ENCODE results near the gene ZNF695.

DNA sequence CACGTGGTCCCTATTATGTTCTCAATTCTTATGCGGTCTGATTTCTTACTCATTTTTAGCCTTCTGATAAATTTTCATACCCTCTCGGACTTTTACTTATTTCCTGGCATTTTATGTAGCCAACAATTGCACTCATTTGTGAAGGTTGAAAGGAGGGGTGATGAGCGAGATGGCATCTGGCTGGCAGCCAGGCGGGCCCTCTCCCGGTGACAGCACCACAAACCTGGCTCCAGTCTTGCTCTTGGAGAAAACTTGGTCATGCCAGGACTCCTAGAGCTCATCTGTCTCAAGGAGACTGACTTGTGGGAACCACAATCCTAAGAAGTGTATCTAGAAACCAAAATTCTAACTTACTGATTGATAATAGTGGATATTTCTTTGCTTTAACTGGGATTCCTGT lies 61.5 kb downstream of the ZNF695 start:
- TF ChIP-seq, protein P1, sequence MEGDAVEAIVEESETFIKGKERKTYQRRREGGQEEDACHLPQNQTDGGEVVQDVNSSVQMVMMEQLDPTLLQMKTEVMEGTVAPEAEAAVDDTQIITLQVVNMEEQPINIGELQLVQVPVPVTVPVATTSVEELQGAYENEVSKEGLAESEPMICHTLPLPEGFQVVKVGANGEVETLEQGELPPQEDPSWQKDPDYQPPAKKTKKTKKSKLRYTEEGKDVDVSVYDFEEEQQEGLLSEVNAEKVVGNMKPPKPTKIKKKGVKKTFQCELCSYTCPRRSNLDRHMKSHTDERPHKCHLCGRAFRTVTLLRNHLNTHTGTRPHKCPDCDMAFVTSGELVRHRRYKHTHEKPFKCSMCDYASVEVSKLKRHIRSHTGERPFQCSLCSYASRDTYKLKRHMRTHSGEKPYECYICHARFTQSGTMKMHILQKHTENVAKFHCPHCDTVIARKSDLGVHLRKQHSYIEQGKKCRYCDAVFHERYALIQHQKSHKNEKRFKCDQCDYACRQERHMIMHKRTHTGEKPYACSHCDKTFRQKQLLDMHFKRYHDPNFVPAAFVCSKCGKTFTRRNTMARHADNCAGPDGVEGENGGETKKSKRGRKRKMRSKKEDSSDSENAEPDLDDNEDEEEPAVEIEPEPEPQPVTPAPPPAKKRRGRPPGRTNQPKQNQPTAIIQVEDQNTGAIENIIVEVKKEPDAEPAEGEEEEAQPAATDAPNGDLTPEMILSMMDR (IDR thresholded peaks at IDR 0.05) = no peak
- TF ChIP-seq POLR2A (IDR thresholded peaks at IDR 0.05) = no peak
